H9 (cell line): ENCODE data around the gene ARHGAP24. TPM values are rescaled to one million over a fixed set of nuclear protein-coding genes. Genes with fewer than 3 reads are reported as not detected.

Experiments
- DNase-seq: peaks from one replicate; pipeline ENCODE4 v3.0.0-alpha.2; 2017
- H2AFZ ChIP-seq: one replicate; pipeline ENCODE4 v1.6.1; 2013; ENCODE audit warnings: mild to moderate bottlenecking, low read length, control low read depth, moderate library complexity
- H2AK5ac ChIP-seq: 2 replicates; pipeline ENCODE4 v1.6.1; 2013; ENCODE audit warnings: low read length, control low read depth, mixed read lengths; ENCODE audit not compliant: insufficient read length
- H2BK120ac ChIP-seq: one replicate; pipeline ENCODE4 v1.6.1; 2013; ENCODE audit warnings: low read depth, mild to moderate bottlenecking, low read length, control low read depth, inconsistent platforms; ENCODE audit not compliant: poor library complexity, severe bottlenecking
- H2BK12ac ChIP-seq: 2 replicates; pipeline ENCODE4 v1.6.1; 2013; ENCODE audit warnings: low read length, control low read depth, mixed read lengths, low read depth; ENCODE audit not compliant: insufficient read length
- H2BK15ac ChIP-seq: 2 replicates; pipeline ENCODE4 v1.6.1; 2013; ENCODE audit warnings: low read depth, low read length, control low read depth
- H2BK20ac ChIP-seq: one replicate; pipeline ENCODE4 v1.6.1; 2013; ENCODE audit warnings: low read depth, mild to moderate bottlenecking, low read length, control low read depth, inconsistent platforms; ENCODE audit not compliant: poor library complexity, severe bottlenecking
- H2BK5ac ChIP-seq: 2 replicates; pipeline ENCODE4 v1.6.1; 2013; ENCODE audit warnings: low read length, control low read depth, mixed read lengths; ENCODE audit not compliant: insufficient read length
- H3K14ac ChIP-seq: 2 replicates; pipeline ENCODE4 v1.6.1; 2013; ENCODE audit warnings: low read length, control low read depth; ENCODE audit not compliant: insufficient read depth
- H3K18ac ChIP-seq: 2 replicates; pipeline ENCODE4 v1.6.1; 2013; ENCODE audit warnings: low read depth, mild to moderate bottlenecking, mixed read lengths, low read length, control low read depth; ENCODE audit not compliant: insufficient read length
- H3K23ac ChIP-seq: 2 replicates; pipeline ENCODE4 v1.6.1; 2013; ENCODE audit warnings: low read length, control low read depth, mixed read lengths, low read depth; ENCODE audit not compliant: insufficient read length
- H3K23me2 ChIP-seq: 2 replicates; pipeline ENCODE4 v1.6.1; 2013; ENCODE audit warnings: low read depth, mild to moderate bottlenecking, mixed read lengths, low read length, control low read depth; ENCODE audit not compliant: insufficient read length, poor library complexity, severe bottlenecking
- H3K27ac ChIP-seq: 2 replicates; pipeline ENCODE4 v1.5.1; 2013; ENCODE audit warnings: low read length, control low read depth, mixed read lengths, low read depth; ENCODE audit not compliant: insufficient read length
- H3K27me3 ChIP-seq: 2 replicates; pipeline ENCODE4 v1.6.1; 2013; ENCODE audit warnings: low read length, control low read depth, inconsistent platforms; ENCODE audit not compliant: insufficient read depth
- H3K4ac ChIP-seq: 2 replicates; pipeline ENCODE4 v1.6.1; 2013; ENCODE audit warnings: low read depth, mild to moderate bottlenecking, control low read depth, inconsistent platforms, low read length, moderate library complexity
- H3K4me1 ChIP-seq: 2 replicates; pipeline ENCODE4 v1.6.1; 2013; ENCODE audit warnings: low read length, control low read depth, inconsistent platforms; ENCODE audit not compliant: insufficient read depth
- H3K4me2 ChIP-seq: 2 replicates; pipeline ENCODE4 v1.6.1; 2013; ENCODE audit warnings: low read length, control low read depth, mixed read lengths; ENCODE audit not compliant: insufficient read length, insufficient read depth
- H3K56ac ChIP-seq: 2 replicates; pipeline ENCODE4 v1.6.1; 2013; ENCODE audit warnings: low read depth, mild to moderate bottlenecking, mixed read lengths, low read length, control low read depth; ENCODE audit not compliant: insufficient read length
- H3K79me1 ChIP-seq: 2 replicates; pipeline ENCODE4 v1.6.1; 2013; ENCODE audit warnings: low read depth, mild to moderate bottlenecking, moderate library complexity, low read length, control low read depth, inconsistent platforms; ENCODE audit not compliant: insufficient read depth, poor library complexity, severe bottlenecking
- H3K79me2 ChIP-seq: 2 replicates; pipeline ENCODE4 v1.6.1; 2013; ENCODE audit warnings: low read length, control low read depth, inconsistent platforms; ENCODE audit not compliant: insufficient read depth
- H3K9ac ChIP-seq: 2 replicates; pipeline ENCODE4 v1.6.1; 2013; ENCODE audit warnings: low read length, control low read depth, mixed read lengths; ENCODE audit not compliant: insufficient read length; ENCODE audit errors: extremely low read depth
- H3K9me3 ChIP-seq: one replicate; pipeline ENCODE4 v1.6.1; 2013; ENCODE audit warnings: low read depth, low read length, inconsistent platforms; ENCODE audit not compliant: control insufficient read depth
- H3T11ph ChIP-seq: one replicate; pipeline ENCODE4 v1.6.1; 2013; ENCODE audit warnings: mild to moderate bottlenecking, low read length, control low read depth, inconsistent platforms
- H4K20me1 ChIP-seq: one replicate; pipeline ENCODE4 v1.6.1; 2013; ENCODE audit not compliant: control insufficient read depth, insufficient read length, insufficient read depth
- H4K5ac ChIP-seq: 2 replicates; pipeline ENCODE4 v1.6.1; 2013; ENCODE audit warnings: low read depth, mild to moderate bottlenecking, mixed read lengths, low read length, control low read depth; ENCODE audit not compliant: insufficient read length
- H4K8ac ChIP-seq: replicated peaks from 2 replicates; pipeline ENCODE4 v1.6.1; 2013; ENCODE audit warnings: low read length, control low read depth, mixed read lengths, low read depth; ENCODE audit not compliant: insufficient read length
- H4K91ac ChIP-seq: 2 replicates; pipeline ENCODE4 v1.6.1; 2013; ENCODE audit warnings: low read depth, mild to moderate bottlenecking, moderate library complexity, mixed read lengths, low read length, control low read depth; ENCODE audit not compliant: insufficient read length
- H3K27ac Mint-ChIP-seq, 3 experiments: 2 replicates in 2 of 3; 3 replicates in 1 of 3; pipeline ENCODE4 v1.8.0; 2020 to 2021; ENCODE audit warnings: mixed read lengths in 3 of 3, mild to moderate bottlenecking in 1 of 3, moderate library complexity in 1 of 3
- H3K27me3 Mint-ChIP-seq: 2 replicates; pipeline ENCODE4 v1.8.0; 2021; ENCODE audit warnings: low read depth, mild to moderate bottlenecking, moderate library complexity, mixed read lengths
- H3K36me3 Mint-ChIP-seq, 3 experiments: 2 replicates in 2 of 3; 3 replicates in 1 of 3; pipeline ENCODE4 v1.8.0; 2020 to 2021; ENCODE audit warnings: low read depth in 3 of 3, mixed read lengths in 3 of 3; ENCODE audit not compliant: insufficient read depth in 1 of 3
- H3K4me1 Mint-ChIP-seq, 2 experiments: 2 replicates each; pipeline ENCODE4 v1.8.0; 2020; ENCODE audit warnings: mixed read lengths in 2 of 2
- H3K4me3 Mint-ChIP-seq, 2 experiments: 2 replicates in 1 of 2; 3 replicates in 1 of 2; pipeline ENCODE4 v1.8.0; 2020 to 2021; ENCODE audit warnings: mild to moderate bottlenecking in 2 of 2, mixed read lengths in 2 of 2, moderate library complexity in 1 of 2
- H3K9me3 Mint-ChIP-seq, 2 experiments: 2 replicates in 1 of 2; 3 replicates in 1 of 2; pipeline ENCODE4 v1.8.0; 2020; ENCODE audit warnings: mild to moderate bottlenecking in 2 of 2, mixed read lengths in 2 of 2, moderate library complexity in 1 of 2
- WGBS: extraction: QIAGEN DNeasy Blood & Tissue Kit; methylation state at CpG from one replicate; pipeline ENCODE4 v1.1.7; 2013; ENCODE audit warnings: missing lambda C conversion rate, low lambda C conversion rate, mixed read lengths; ENCODE audit not compliant: insufficient read length; ENCODE audit errors: extremely low coverage; 5-methylcytosine and 5-hydroxymethylcytosine counted together
- total RNA-seq: library from RNA; stranded (reverse); gene quantifications from 2 replicates; pipeline ENCODE4 v1.2.1, GENCODE V29; 2021
- TF ChIP-seq, protein P1 (sequence below): fragments of 200-600 bp; sonication (generic); conservative IDR thresholded peaks from 3 replicates; pipeline ENCODE4 v1.8.0; 2021; ENCODE audit warnings: antibody characterized with exemption, mild to moderate bottlenecking

Gene ARHGAP24
- total RNA-seq, 1 experiment from 2014 or later: 0.37 TPM

- no peak overlapping the region for H2BK12ac ChIP-seq
- Mint-ChIP-seq H3K36me3 (peaks cover 0 to 2% (median 0%) of the 10 kb centered on the region in 3 experiments; a peak in 2 of 7 replicates), H3K4me1 (peaks cover 21% of the 10 kb centered on the region in 2 experiments), H3K4me3 (no peak overlapping the region), H3K27ac (peak overlapping the region in 2 of 3 experiments; percentile 9 to 50; a peak in 4 of 7 replicates), H3K9me3 (peaks cover 0 to 3% of the 10 kb centered on the region in 2 experiments; a peak in 2 of 5 replicates), H3K27me3 (no peaks in the 10 kb centered on the region)
- H4K5ac ChIP-seq: no peak overlapping the region
- DNase-seq: no peak
- no peak overlapping the region for H2AFZ ChIP-seq
- H3K14ac ChIP-seq: no peak overlapping the region
- no peak overlapping the region for H3K56ac ChIP-seq
- no peak overlapping the region for H2BK20ac ChIP-seq
- no peak overlapping the region for H3K4me2 ChIP-seq
- H2BK120ac ChIP-seq: no peak overlapping the region
- peaks cover 3% of the 10 kb centered on the region; the same call in 1 of the 2 replicates for H3K4me1 ChIP-seq
- H3K23me2 ChIP-seq: no peaks in the 10 kb centered on the region
- H4K91ac ChIP-seq: no peak overlapping the region
- no peak overlapping the region for H4K8ac ChIP-seq
- no peaks in the 10 kb centered on the region for H4K20me1 ChIP-seq
- H2BK5ac ChIP-seq: no peak overlapping the region
- H3K9ac ChIP-seq: no peak overlapping the region
- TF ChIP-seq, protein P1, sequence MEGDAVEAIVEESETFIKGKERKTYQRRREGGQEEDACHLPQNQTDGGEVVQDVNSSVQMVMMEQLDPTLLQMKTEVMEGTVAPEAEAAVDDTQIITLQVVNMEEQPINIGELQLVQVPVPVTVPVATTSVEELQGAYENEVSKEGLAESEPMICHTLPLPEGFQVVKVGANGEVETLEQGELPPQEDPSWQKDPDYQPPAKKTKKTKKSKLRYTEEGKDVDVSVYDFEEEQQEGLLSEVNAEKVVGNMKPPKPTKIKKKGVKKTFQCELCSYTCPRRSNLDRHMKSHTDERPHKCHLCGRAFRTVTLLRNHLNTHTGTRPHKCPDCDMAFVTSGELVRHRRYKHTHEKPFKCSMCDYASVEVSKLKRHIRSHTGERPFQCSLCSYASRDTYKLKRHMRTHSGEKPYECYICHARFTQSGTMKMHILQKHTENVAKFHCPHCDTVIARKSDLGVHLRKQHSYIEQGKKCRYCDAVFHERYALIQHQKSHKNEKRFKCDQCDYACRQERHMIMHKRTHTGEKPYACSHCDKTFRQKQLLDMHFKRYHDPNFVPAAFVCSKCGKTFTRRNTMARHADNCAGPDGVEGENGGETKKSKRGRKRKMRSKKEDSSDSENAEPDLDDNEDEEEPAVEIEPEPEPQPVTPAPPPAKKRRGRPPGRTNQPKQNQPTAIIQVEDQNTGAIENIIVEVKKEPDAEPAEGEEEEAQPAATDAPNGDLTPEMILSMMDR: no peak
- WGBS: no CpG with 5 or more reads among the region's 1 CpG
- no peaks in the 10 kb centered on the region for H3K79me1 ChIP-seq
- no peak overlapping the region for H3K27ac ChIP-seq
- no peaks in the 10 kb centered on the region for H3K27me3 ChIP-seq
- no peak overlapping the region for H3K4ac ChIP-seq
- H3T11ph ChIP-seq: no peak overlapping the region
- H3K18ac ChIP-seq: no peak overlapping the region
- H3K23ac ChIP-seq: no peak overlapping the region
- H2BK15ac ChIP-seq: no peak overlapping the region
- H3K79me2 ChIP-seq: no peaks in the 10 kb centered on the region
- H2AK5ac ChIP-seq: no peak overlapping the region
- no peaks in the 10 kb centered on the region for H3K9me3 ChIP-seq
Observed at GRCh38 chr4:85773372-85773771, 298.4 kb downstream of the ARHGAP24 start.
